GM12878 (cell line): ENCODE measurements around the gene ANKRD13B. TPM values are rescaled to one million over a fixed set of nuclear protein-coding genes. Genes with fewer than 3 reads are reported as not detected.

Experiments
- ATAC-seq: fragments of 200-7000 bp; cut with Tn5 transposase; 3 replicates; pipeline ENCODE4 v1.9.1; 2020; ENCODE audit warnings: mild to moderate bottlenecking, moderate library complexity
- BruUV-seq: library from RNA; stranded (reverse); fragments of 400-500 nt; replicated peaks from 2 replicates; lab custom pipeline; 2021; lab: Mats Ljungman, UMichigan
- CTCF ChIA-PET: fragments of 300-600 bp; sonication (Branson Sonifier 250); formaldehyde crosslinking; extraction: SDS; loops from one replicate; lab custom pipeline; 2021; ENCODE audit warnings: inconsistent platforms; lab: Yijun Ruan, JAX
- POLR2A ChIA-PET: fragments of 350-600 bp; formaldehyde crosslinking; extraction: SDS; loops from one replicate; lab custom pipeline; 2021; ENCODE audit warnings: inconsistent platforms; lab: Charles Lee
- RAD21 ChIA-PET: fragments of 300-600 bp; sonication (Branson Sonifier 250); formaldehyde crosslinking; loops from one replicate; lab custom pipeline; 2023; ENCODE audit warnings: antibody characterized with exemption; ENCODE audit not compliant: unreplicated experiment; lab: Charles Lee
- SMC1A ChIA-PET: fragments of 300-600 bp; sonication (Branson Sonifier 250); formaldehyde crosslinking; loops from one replicate; lab custom pipeline; 2023; ENCODE audit not compliant: unreplicated experiment, uncharacterized antibody; lab: Charles Lee
- DNase-seq: peaks from one replicate; pipeline ENCODE4 v3.0.0-alpha.2; 2011; ENCODE audit warnings: low read depth, low spot score
- FAIRE-seq: peaks from 3 replicates; lab custom pipeline; 2011; peaks lifted over from hg19 to GRCh38; lab: Jason Lieb, UNC
- H2AFZ ChIP-seq: 2 replicates; pipeline ENCODE4 v1.6.0; 2011; ENCODE audit warnings: low read depth, low read length, control low read depth; ENCODE audit not compliant: control insufficient read depth
- H3K27ac ChIP-seq: 2 replicates; pipeline ENCODE4 v1.5.1; 2011; ENCODE audit warnings: control low read depth; ENCODE audit not compliant: control insufficient read depth, insufficient read depth
- H3K27me3 ChIP-seq, 2 experiments: replicated peaks in 1 of 2; 2 replicates each; pipeline versions ENCODE4 v1.6.0 to v1.6.1; 2011; ENCODE audit warnings: low read length in 1 of 2; ENCODE audit not compliant: control insufficient read depth in 2 of 2, insufficient read depth in 2 of 2
- H3K36me3 ChIP-seq, 2 experiments: 2 replicates each; pipeline ENCODE4 v1.5.1; 2011; ENCODE audit warnings: low read length in 1 of 2; ENCODE audit not compliant: control insufficient read depth in 2 of 2, insufficient read depth in 2 of 2
- H3K4me1 ChIP-seq: 2 replicates; pipeline ENCODE4 v1.6.1; 2011; ENCODE audit warnings: mild to moderate bottlenecking, low read length, moderate library complexity, mixed read lengths; ENCODE audit not compliant: control insufficient read depth, insufficient read depth
- H3K4me2 ChIP-seq: 2 replicates; pipeline ENCODE4 v1.6.0; 2011; ENCODE audit warnings: control low read depth; ENCODE audit not compliant: control insufficient read depth, insufficient read depth
- H3K4me3 ChIP-seq: fragments of 200-600 bp; sonication (generic); 2 replicates; pipeline ENCODE4 v1.5.1; 2016
- H3K79me2 ChIP-seq: 2 replicates; pipeline ENCODE4 v1.6.0; 2011; ENCODE audit warnings: low read length; ENCODE audit not compliant: control insufficient read depth, insufficient read depth
- H3K9ac ChIP-seq: 2 replicates; pipeline ENCODE4 v1.8.0; 2011; ENCODE audit warnings: low read length, control low read depth, mixed read lengths; ENCODE audit not compliant: control insufficient read depth, insufficient read depth
- H3K9me3 ChIP-seq: replicated peaks from 3 replicates; pipeline ENCODE4 v1.5.1; 2011; ENCODE audit warnings: mild to moderate bottlenecking, low read length; ENCODE audit not compliant: control insufficient read depth, insufficient read depth
- H4K20me1 ChIP-seq: 2 replicates; pipeline ENCODE4 v1.6.0; 2011; ENCODE audit not compliant: control insufficient read depth, insufficient read depth
- EED ChIP-seq: sonication (generic); IDR thresholded peaks from 2 replicates; pipeline ENCODE4 v1.6.1; 2016; ENCODE audit warnings: antibody characterized with exemption, low read depth
- FOXM1 ChIP-seq: IDR thresholded peaks from 2 replicates; pipeline ENCODE4 v1.6.1; 2012; ENCODE audit warnings: low read depth, mild to moderate bottlenecking, inconsistent platforms, low read length, moderate library complexity
- LARP7 ChIP-seq: fragments of 450-650 bp; IDR thresholded peaks from 2 replicates; pipeline ENCODE4 v1.6.1; 2017; ENCODE audit warnings: mild to moderate bottlenecking
- NBN ChIP-seq: fragments of 450-650 bp; IDR thresholded peaks from 2 replicates; pipeline ENCODE4 v1.6.1; 2016
- NFIC ChIP-seq: IDR thresholded peaks from 2 replicates; pipeline ENCODE4 v1.6.1; 2012; ENCODE audit warnings: low read depth, mild to moderate bottlenecking, inconsistent platforms, low read length, moderate library complexity
- NR2C1 ChIP-seq: fragments of 450-650 bp; IDR thresholded peaks from 2 replicates; pipeline ENCODE4 v1.6.1; 2017; ENCODE audit warnings: antibody characterized with exemption, mild to moderate bottlenecking, moderate library complexity
- RBBP5 ChIP-seq: fragments of 200-600 bp; sonication (generic); conservative IDR thresholded peaks from 2 replicates; pipeline ENCODE4 v1.6.1; 2016
- SRF ChIP-seq, 2 experiments: IDR thresholded peaks; 2 replicates each; pipeline ENCODE4 v1.6.1; 2011; ENCODE audit warnings: low read depth in 2 of 2, low read length in 2 of 2, mild to moderate bottlenecking in 1 of 2, moderate library complexity in 1 of 2
- TCF7 ChIP-seq: IDR thresholded peaks from 2 replicates; pipeline ENCODE4 v1.6.1; 2014; ENCODE audit warnings: antibody characterized with exemption, borderline replicate concordance
- WRNIP1 ChIP-seq: IDR thresholded peaks from 2 replicates; pipeline ENCODE4 v1.6.1; 2011; ENCODE audit warnings: low read depth, low read length, improper control_type of control experiment, borderline replicate concordance
- WGBS: methylation state at CpG from one replicate; pipeline ENCODE4 v1.1.6; 2016; ENCODE audit warnings: low lambda C conversion rate; ENCODE audit not compliant: insufficient replicate concordance, insufficient coverage; ENCODE audit errors: missing lambda C conversion rate; 5-methylcytosine and 5-hydroxymethylcytosine counted together
- in situ Hi-C: fragments of 300-500 bp; cut with MboI; formaldehyde crosslinking; loops from 9 replicates; pipeline ENCODE4 v1.14.3; 2018; ENCODE audit warnings: mixed read lengths
- intact Hi-C: fragments of 100-400 bp; cut with micrococcal nuclease; formaldehyde crosslinking; loops from one replicate; pipeline ENCODE4 v1.14.2; 2022; ENCODE audit not compliant: unreplicated experiment
- polyA plus RNA-seq, 11 experiments: library from polyadenylated mRNA; depleted of rRNA in 4 of 11; unstranded in 6 of 11; stranded (reverse) in 5 of 11; fragments of >200 nt; fragmentation: Nextera tagmentation in 4 of 11; fragmentation: Illumina TruSeq in 1 of 11; extraction: Ambion mirVana in 4 of 11; extraction: Trizol in 1 of 11; gene quantifications; 1 replicate in 1 of 11; 2 replicates in 10 of 11; pipeline versions ENCODE4 v1.2.1 to v1.2.3, GENCODE V29; 2011 to 2016; ENCODE audit warnings: inconsistent platforms in 2 of 11, missing spikeins in 2 of 11, low read depth in 1 of 11
- total RNA-seq, 4 experiments: library from RNA; depleted of rRNA in 3 of 4; stranded (reverse); fragments of >200 nt in 3 of 4; fragmentation: Illumina TruSeq in 1 of 4; extraction: Trizol in 1 of 4; gene quantifications; 2 replicates each; pipeline versions ENCODE4 v1.2.1 to v1.2.3, GENCODE V29; 2013 to 2021
- TF ChIP-seq, protein P1 (sequence below): IDR thresholded peaks from 2 replicates; pipeline ENCODE4 v1.6.1; 2011; ENCODE audit warnings: low read depth, mild to moderate bottlenecking, low read length, moderate library complexity, borderline replicate concordance; ENCODE audit errors: extremely low read depth
- TF ChIP-seq, protein P2 (sequence below): IDR thresholded peaks from 2 replicates; pipeline ENCODE4 v1.6.1; 2012; ENCODE audit warnings: low read length, inconsistent platforms
- TF ChIP-seq, protein P3 (sequence below): fragments of 450-650 bp; IDR thresholded peaks from 2 replicates; pipeline ENCODE4 v1.6.1; 2017; ENCODE audit warnings: mild to moderate bottlenecking, moderate library complexity
- TF ChIP-seq, protein P4 (sequence below): fragments of 450-650 bp; IDR thresholded peaks from 2 replicates; pipeline ENCODE4 v1.6.1; 2014; ENCODE audit warnings: mild to moderate bottlenecking

ANKRD13B gene
- total and polyA plus RNA-seq, 10 of the 15 experiments (the other 5 are each of a cell fraction or from before 2014, with no cell fraction given): 0.18 to 15.0 (median 2.8) TPM

DNA sequence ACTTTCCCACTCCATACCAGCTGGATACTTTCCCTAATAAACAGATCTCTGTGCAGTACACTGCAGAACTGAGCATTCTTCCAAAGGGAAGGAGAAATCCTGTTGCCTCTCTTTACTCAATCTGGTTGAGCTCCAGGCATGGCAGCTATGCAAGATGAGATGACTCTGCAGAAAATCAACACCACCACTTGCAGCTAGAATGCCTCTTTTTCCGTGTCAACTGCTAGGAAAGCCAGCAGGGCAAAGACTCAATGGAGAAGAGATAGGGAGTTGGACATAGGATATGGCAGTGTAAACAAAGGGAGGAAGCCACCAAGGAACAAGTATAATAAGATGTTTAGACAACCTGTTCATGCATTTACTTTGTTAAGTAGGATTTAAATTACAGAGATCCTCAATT, 70.2 kb downstream of the ANKRD13B start:
- ChIA-PET CTCF (interaction anchor here (0.9 to 4.0 kb wide), 8 partner anchors 8 to 144 kb away, joined by 3 to 17 read pairs (median 4); no protein-coding TSS in a partner anchor), POLR2A (interaction anchor here (0.9 to 1.2 kb wide), 4 partner anchors 12 to 42 kb away, joined by 3 read pairs; no protein-coding TSS in a partner anchor), SMC1A (interaction anchor here (0.6 to 1.4 kb wide), 6 partner anchors 9 to 145 kb away, joined by 3 to 4 read pairs (median 3); no protein-coding TSS in a partner anchor), RAD21 (interaction anchor here (1.2 kb wide), 1 partner anchor 116 kb away, joined by 5 read pairs; no protein-coding TSS in a partner anchor)
- DNase-seq (no peak), ATAC-seq (no peak), FAIRE-seq (no peak)
- no peak overlapping the region for H3K27ac ChIP-seq
- no peak overlapping the region for H2AFZ ChIP-seq
- in situ Hi-C loops: no loop called here
- H4K20me1 ChIP-seq: no peaks in the 10 kb centered on the region
- no peaks in the 10 kb centered on the region for H3K27me3 ChIP-seq
- WGBS: 78% methylated on average over 1 of the region's 1 CpG
- H3K4me3 ChIP-seq: no peak overlapping the region
- H3K79me2 ChIP-seq: no peaks in the 10 kb centered on the region
- no peaks in the 10 kb centered on the region for H3K9me3 ChIP-seq
- no peak overlapping the region for H3K9ac ChIP-seq
- peaks cover 5 to 38% of the 10 kb centered on the region in 2 experiments for H3K36me3 ChIP-seq
- peaks cover 8% of the 10 kb centered on the region for H3K4me1 ChIP-seq
- no TSS peak for BruUV-seq
- intact Hi-C loops: no loop called here
- TF ChIP-seq WRNIP1 (no peak), FOXM1 (no peak), NFIC (no peak), EED (no peak), RBBP5 (no peak), TCF7 (no peak), LARP7 (no peak), NR2C1 (no peak), NBN (no peak), SRF (IDR thresholded peaks at IDR 0.05; ENCODE audit: low read depth in 2 of 2, low read length in 2 of 2) (no peak)
- TF ChIP-seq, protein P1, sequence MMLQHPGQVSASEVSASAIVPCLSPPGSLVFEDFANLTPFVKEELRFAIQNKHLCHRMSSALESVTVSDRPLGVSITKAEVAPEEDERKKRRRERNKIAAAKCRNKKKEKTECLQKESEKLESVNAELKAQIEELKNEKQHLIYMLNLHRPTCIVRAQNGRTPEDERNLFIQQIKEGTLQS: no peak
- TF ChIP-seq, protein P2, sequence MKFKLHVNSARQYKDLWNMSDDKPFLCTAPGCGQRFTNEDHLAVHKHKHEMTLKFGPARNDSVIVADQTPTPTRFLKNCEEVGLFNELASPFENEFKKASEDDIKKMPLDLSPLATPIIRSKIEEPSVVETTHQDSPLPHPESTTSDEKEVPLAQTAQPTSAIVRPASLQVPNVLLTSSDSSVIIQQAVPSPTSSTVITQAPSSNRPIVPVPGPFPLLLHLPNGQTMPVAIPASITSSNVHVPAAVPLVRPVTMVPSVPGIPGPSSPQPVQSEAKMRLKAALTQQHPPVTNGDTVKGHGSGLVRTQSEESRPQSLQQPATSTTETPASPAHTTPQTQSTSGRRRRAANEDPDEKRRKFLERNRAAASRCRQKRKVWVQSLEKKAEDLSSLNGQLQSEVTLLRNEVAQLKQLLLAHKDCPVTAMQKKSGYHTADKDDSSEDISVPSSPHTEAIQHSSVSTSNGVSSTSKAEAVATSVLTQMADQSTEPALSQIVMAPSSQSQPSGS: no peak
- TF ChIP-seq, protein P3, sequence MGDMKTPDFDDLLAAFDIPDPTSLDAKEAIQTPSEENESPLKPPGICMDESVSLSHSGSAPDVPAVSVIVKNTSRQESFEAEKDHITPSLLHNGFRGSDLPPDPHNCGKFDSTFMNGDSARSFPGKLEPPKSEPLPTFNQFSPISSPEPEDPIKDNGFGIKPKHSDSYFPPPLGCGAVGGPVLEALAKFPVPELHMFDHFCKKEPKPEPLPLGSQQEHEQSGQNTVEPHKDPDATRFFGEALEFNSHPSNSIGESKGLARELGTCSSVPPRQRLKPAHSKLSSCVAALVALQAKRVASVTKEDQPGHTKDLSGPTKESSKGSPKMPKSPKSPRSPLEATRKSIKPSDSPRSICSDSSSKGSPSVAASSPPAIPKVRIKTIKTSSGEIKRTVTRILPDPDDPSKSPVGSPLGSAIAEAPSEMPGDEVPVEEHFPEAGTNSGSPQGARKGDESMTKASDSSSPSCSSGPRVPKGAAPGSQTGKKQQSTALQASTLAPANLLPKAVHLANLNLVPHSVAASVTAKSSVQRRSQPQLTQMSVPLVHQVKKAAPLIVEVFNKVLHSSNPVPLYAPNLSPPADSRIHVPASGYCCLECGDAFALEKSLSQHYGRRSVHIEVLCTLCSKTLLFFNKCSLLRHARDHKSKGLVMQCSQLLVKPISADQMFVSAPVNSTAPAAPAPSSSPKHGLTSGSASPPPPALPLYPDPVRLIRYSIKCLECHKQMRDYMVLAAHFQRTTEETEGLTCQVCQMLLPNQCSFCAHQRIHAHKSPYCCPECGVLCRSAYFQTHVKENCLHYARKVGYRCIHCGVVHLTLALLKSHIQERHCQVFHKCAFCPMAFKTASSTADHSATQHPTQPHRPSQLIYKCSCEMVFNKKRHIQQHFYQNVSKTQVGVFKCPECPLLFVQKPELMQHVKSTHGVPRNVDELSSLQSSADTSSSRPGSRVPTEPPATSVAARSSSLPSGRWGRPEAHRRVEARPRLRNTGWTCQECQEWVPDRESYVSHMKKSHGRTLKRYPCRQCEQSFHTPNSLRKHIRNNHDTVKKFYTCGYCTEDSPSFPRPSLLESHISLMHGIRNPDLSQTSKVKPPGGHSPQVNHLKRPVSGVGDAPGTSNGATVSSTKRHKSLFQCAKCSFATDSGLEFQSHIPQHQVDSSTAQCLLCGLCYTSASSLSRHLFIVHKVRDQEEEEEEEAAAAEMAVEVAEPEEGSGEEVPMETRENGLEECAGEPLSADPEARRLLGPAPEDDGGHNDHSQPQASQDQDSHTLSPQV: no peak
- TF ChIP-seq, protein P4, sequence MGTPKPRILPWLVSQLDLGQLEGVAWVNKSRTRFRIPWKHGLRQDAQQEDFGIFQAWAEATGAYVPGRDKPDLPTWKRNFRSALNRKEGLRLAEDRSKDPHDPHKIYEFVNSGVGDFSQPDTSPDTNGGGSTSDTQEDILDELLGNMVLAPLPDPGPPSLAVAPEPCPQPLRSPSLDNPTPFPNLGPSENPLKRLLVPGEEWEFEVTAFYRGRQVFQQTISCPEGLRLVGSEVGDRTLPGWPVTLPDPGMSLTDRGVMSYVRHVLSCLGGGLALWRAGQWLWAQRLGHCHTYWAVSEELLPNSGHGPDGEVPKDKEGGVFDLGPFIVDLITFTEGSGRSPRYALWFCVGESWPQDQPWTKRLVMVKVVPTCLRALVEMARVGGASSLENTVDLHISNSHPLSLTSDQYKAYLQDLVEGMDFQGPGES: no peak
- no peak overlapping the region for H3K4me2 ChIP-seq
